ENCODE results near the gene CUZD1. TPM values are rescaled to one million over a fixed set of nuclear protein-coding genes. Genes with fewer than 3 reads are reported as not detected.

CUZD1 gene
- total RNA-seq, 4 donors from 2014 or later, result 0.45 to 0.81 TPM; not detected in 2

- Histone ChIP-seq H3K36me3 (no peaks in the 10 kb centered on the region), H3K27me3 (no peaks in the 10 kb centered on the region), H3K4me3 (replicated peaks in 1 of 3) (peak within 1 kb of the TSS in 2 of 3 donors; percentile 29 to 48), H3K9me3 (no peaks in the 10 kb centered on the region), H3K4me1 (peaks cover 6 to 15% of the 10 kb centered on the region in 2 donors), H3K27ac (peak within 1 kb of the TSS in 1 of 3 donors; percentile 21)
- 8 to 9% methylated on average over 61 to 64 of the region's 95 CpGs for WGBS, 2 donors
- peak; percentile 94 to 96 for DNase-seq
- intact Hi-C loops (cut with DNase I), result no loop called here
- TF ChIP-seq CTCF (IDR thresholded peaks at IDR 0.05), result no peak
- peak in 1 of 2 donors; percentile 41 for TF ChIP-seq POLR2A (IDR thresholded peaks at IDR 0.05)
Observed at GRCh38 chr10:122879339-122880273, 33.9 kb upstream of the CUZD1 start, which contains the start of gene FAM24B. FAM24B (minus strand) TSS chr10:122879581; CDS start chr10:122850515, 29,066 bp downstream.

- TF ChIP-seq CTCF (IDR thresholded peaks at IDR 0.05) (no peak), POLR2A (IDR thresholded peaks at IDR 0.05) (no peak)
- WGBS, 2 donors, result 63 to 65% methylated on average over 14 of the region's 14 CpGs
- Histone ChIP-seq H3K9me3 (no peaks in the 10 kb centered on the region), H3K27me3 (no peaks in the 10 kb centered on the region), H3K27ac (peak overlapping the region in 1 of 3 donors; percentile 21), H3K36me3 (no peaks in the 10 kb centered on the region), H3K4me3 (replicated peaks in 1 of 3) (peak overlapping the region in 2 of 3 donors; percentile 29 to 48), H3K4me1 (peaks cover 6 to 15% of the 10 kb centered on the region in 2 donors)
- no peak for DNase-seq
- intact Hi-C loops (cut with DNase I), result no loop called here
Observed at GRCh38 chr10:122878799-122879338, 33.2 kb upstream of the CUZD1 start.

GRCh38 chr10:122877264-122877663, 31.6 kb upstream of the CUZD1 start:
- Histone ChIP-seq H3K4me3 (replicated peaks in 1 of 3) (no peak overlapping the region), H3K27me3 (no peaks in the 10 kb centered on the region), H3K4me1 (peaks cover 6 to 15% of the 10 kb centered on the region in 2 donors), H3K9me3 (no peaks in the 10 kb centered on the region), H3K36me3 (no peaks in the 10 kb centered on the region), H3K27ac (no peak overlapping the region)
- no peak for DNase-seq
- intact Hi-C loops (cut with DNase I), result no loop called here
- WGBS, 2 donors, result 81 to 86% methylated on average over 1 of the region's 1 CpG
- TF ChIP-seq POLR2A (IDR thresholded peaks at IDR 0.05) (no peak), CTCF (IDR thresholded peaks at IDR 0.05) (no peak)

GRCh38 chr10:122876467-122876855, 30.8 kb upstream of the CUZD1 start:
- no peak for DNase-seq
- no peaks in the 10 kb centered on the region for H3K9me3 ChIP-seq
- no peak for TF ChIP-seq POLR2A (IDR thresholded peaks at IDR 0.05)
- no peak for TF ChIP-seq CTCF (IDR thresholded peaks at IDR 0.05)
- no peak overlapping the region for H3K4me3 ChIP-seq (replicated peaks in 1 of 3)
- H3K27me3 ChIP-seq, result no peaks in the 10 kb centered on the region
- no peak overlapping the region for H3K27ac ChIP-seq
- peaks cover 6 to 15% of the 10 kb centered on the region in 2 donors for H3K4me1 ChIP-seq
- intact Hi-C loops (cut with DNase I), result no loop called here
- 96 to 99% methylated on average over 1 of the region's 1 CpG for WGBS, 2 donors
- H3K36me3 ChIP-seq, result no peaks in the 10 kb centered on the region
